Spinal cord (tissue), 10 donors: ENCODE results near the gene PTGIS. TPM values are rescaled to one million over a fixed set of nuclear protein-coding genes. Genes with fewer than 3 reads are reported as not detected.
"Not testable (repeated sequence)": the region's sequence is repeated elsewhere in the genome, so short reads cannot be mapped to it uniquely, and the experiment has no call there.

ENCODE experiments used
- DNase-seq, 6 donors: peaks; one replicate each; pipeline versions ENCODE4 v3.0.0 to v3.0.0-alpha.2; 2013 to 2015; ENCODE audit warnings: low spot score in 6 of 6, low read depth in 4 of 6
- H3K27ac ChIP-seq: one replicate; pipeline ENCODE4 v1.5.1; 2013; ENCODE audit warnings: low read depth, low read length, control low read depth
- H3K27me3 ChIP-seq: one replicate; pipeline ENCODE4 v1.6.1; 2013; ENCODE audit warnings: low read length; ENCODE audit not compliant: control insufficient read depth, insufficient read depth
- H3K36me3 ChIP-seq: one replicate; pipeline ENCODE4 v1.6.1; 2013; ENCODE audit warnings: low read length; ENCODE audit not compliant: control insufficient read depth, insufficient read depth
- H3K4me1 ChIP-seq: one replicate; pipeline ENCODE4 v1.6.1; 2013; ENCODE audit warnings: low read length; ENCODE audit not compliant: control insufficient read depth, insufficient read depth
- H3K4me3 ChIP-seq: one replicate; pipeline ENCODE4 v1.5.1; 2013; ENCODE audit warnings: low read depth, low read length, control low read depth
- H3K9me3 ChIP-seq: one replicate; pipeline ENCODE4 v1.6.1; 2013; ENCODE audit warnings: low read length; ENCODE audit not compliant: control insufficient read depth, insufficient read depth
- WGBS: methylation state at CpG from one replicate; pipeline ENCODE4 v1.1.5; 2013; ENCODE audit warnings: missing lambda C conversion rate; ENCODE audit not compliant: insufficient coverage; 5-methylcytosine and 5-hydroxymethylcytosine counted together
- polyA plus RNA-seq, 2 donors: library from polyadenylated mRNA; unstranded; fragments of 120-200 nt; gene quantifications; one replicate each; pipeline ENCODE4 v1.2.1, GENCODE V29; 2013; ENCODE audit not compliant: insufficient read length in 2 of 2
- total RNA-seq, 2 donors: library from RNA; depleted of rRNA in 1 of 2; stranded (reverse); fragments of 120-200 nt in 1 of 2; fragments of >200 nt in 1 of 2; gene quantifications; one replicate each; pipeline versions ENCODE4 v1.2.3 to v1.2.4, GENCODE V29; 2013 to 2014
- donor health status: healthy.

Gene PTGIS
- total and polyA plus RNA-seq, 4 donors = 13.8 to 27.5 (median 17.1) TPM

- peak overlapping the region; percentile 15 for H3K27ac ChIP-seq
- WGBS = 78% methylated on average over 8 of the region's 10 CpGs
- no peaks in the 10 kb centered on the region for H3K9me3 ChIP-seq
- no peak overlapping the region for H3K4me3 ChIP-seq
- H3K27me3 ChIP-seq = peaks cover 4% of the 10 kb centered on the region
- peaks cover 24% of the 10 kb centered on the region for H3K4me1 ChIP-seq
- DNase-seq = peak in 1 of 6 donors; percentile 61
- H3K36me3 ChIP-seq = no peaks in the 10 kb centered on the region
These were observed 1.6 kb upstream of the PTGIS start for GRCh38 chr20:49569411-49570115.

DNA sequence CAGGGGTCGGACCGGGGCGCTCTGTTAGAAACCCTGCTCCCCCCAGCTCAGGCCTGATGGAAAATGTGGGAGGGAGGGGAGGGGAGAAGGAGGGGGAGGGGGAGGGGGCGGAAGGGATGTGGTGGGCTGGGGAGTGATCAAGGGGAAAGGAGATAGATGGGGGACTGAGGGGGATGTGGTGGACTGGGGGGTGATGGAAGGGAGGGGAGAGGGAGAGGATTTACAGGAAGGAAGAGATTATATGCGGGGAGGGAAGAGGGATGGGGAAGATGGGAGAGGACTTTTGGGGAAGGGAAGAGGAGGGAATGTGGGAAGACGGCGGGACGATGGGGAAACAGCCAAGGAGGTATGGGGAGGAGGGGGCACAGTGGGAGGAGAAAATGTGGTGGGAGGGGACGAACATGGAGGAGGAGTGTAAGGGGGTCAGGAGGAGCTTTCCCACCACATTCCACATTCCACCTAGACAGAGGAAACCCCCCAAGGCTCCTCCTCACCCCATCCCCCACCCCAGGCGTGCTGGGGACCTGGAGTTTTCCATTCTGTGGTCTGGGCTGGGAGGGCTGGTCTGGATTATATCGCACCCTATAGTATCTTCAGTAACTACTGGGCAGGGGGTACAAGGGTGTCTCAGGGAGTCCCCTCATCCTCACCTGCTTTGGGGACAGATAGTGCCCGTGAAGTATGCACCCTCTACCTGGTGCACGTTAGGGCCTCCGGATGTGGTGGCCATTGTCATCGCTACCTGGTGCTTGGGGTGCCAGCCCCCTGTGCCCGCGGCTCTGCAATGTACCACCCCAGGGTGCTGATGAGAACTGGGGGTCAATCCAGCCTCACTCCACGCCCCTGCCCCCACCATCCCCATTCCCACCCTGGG is 578 bp upstream of the PTGIS start:
- H3K4me1 ChIP-seq = peaks cover 24% of the 10 kb centered on the region
- WGBS = 27% methylated on average over 9 of the region's 18 CpGs
- peak overlapping the region; percentile 12 for H3K4me3 ChIP-seq
- peaks cover 4% of the 10 kb centered on the region for H3K27me3 ChIP-seq
- DNase-seq = peak in 2 of 6 donors; percentile 61 to 77
- H3K9me3 ChIP-seq = no peaks in the 10 kb centered on the region
- no peaks in the 10 kb centered on the region for H3K36me3 ChIP-seq
- H3K27ac ChIP-seq = peak overlapping the region; percentile 40

DNA sequence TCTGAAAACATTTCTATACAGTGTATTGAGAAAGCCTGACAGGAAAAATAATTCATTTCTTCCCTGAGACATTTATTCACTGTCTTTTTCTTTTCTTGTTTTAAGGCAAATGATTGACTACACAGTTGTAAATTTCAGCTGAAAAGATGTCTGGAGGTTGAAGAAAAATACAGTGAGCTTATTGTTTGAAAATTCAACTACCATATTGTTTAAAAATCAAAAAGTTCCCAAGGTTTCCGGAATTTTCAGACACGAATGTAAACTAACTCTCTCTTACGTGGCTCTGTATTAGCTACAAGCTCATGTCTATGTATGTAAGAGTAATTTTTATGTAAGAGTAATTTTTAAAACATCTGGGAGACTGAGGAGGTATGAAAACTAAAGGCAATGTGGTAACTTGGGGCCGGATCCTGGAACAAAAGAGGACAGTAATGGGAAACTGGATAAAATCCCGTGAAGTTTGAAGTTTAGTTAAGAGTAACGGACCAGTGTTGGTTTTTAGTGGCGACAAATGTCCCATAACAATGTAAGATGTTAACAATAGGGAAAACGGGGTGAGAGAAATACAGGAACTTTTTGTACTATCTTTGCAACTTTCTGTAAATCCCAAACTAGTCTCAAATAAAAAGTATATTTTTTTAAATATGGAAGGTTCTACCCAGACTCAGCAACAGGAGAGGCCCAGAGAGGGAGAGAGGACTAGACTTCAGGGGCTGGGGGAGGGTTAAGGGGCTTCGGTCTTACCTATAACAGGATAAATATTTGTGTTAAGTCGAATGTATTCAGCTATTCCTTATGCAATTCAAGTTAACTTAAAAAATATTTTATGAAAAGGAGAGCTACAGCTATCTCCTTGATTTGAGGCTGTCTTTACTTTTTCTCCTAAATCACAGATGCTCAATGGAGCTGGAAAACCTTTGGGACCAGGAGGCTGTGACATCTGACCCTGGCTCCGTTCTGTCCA is 1.3 kb downstream of the PTGIS start:
- Histone ChIP-seq H3K27ac (peak overlapping the region; percentile 70), H3K4me3 (peak overlapping the region; percentile 59), H3K36me3 (no peaks in the 10 kb centered on the region), H3K9me3 (no peaks in the 10 kb centered on the region), H3K4me1 (peaks cover 28% of the 10 kb centered on the region), H3K27me3 (peaks cover 4% of the 10 kb centered on the region)
- WGBS = 29% methylated on average over 5 of the region's 11 CpGs
- DNase-seq = no peak

GRCh38 chr20:49564991-49565390 is 2.9 kb downstream of the PTGIS start:
- not testable (repeated sequence) for H3K4me3 ChIP-seq, H3K27me3 ChIP-seq, H3K36me3 ChIP-seq, DNase-seq, H3K9me3 ChIP-seq, H3K27ac ChIP-seq
- no CpG with 5 or more reads among the region's 12 CpGs for WGBS
- H3K4me1 ChIP-seq = peaks cover 31% of the 10 kb centered on the region

DNA sequence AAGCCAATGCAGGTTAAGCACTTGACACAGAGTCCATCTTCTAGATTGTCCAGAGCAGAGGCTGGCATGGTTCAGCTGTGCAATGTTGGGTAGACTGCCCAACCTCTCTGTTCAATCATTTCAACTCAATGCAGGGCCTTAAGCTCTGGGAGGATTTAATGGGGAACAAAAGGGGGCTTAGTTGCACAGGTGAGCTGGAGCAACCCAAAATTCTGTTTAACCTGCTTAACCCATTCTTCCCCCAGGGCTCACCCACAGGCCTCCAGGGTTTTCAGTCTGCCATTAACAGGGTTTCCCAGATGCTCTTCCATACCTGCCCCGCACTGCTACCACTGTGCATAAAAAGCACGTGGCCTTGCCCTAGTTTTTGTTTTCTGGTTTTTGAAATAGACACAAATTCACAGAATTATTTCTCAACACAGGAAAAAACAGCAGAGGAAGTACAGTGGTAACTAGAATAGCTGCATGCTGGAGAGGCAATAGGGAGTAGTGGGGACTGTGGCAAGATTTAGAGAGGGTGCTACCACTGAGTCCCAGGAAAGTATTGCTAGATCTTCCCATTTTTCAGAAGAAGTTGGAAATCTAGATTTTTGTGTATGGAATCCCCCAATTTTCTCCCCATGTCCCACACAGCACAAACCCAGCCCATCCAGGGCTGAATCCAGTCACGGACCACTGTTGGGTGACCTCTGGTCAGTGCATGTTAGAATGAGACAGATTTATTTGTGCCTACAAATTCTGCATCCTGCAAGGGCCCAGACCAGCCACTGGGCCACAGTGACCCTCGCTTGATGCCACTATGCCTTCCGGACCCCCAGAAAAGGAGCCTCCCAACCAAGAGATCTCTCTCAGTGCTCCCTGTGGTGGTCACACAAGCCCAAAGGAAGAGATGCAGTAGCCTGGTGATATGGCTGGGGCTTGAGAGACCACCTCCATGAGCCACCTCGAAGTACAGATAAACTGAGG is 4.6 kb downstream of the PTGIS start:
- DNase-seq = no peak
- Histone ChIP-seq H3K4me1 (peaks cover 24% of the 10 kb centered on the region), H3K27ac (no peak overlapping the region), H3K9me3 (no peaks in the 10 kb centered on the region), H3K4me3 (no peak overlapping the region), H3K27me3 (peaks cover 2% of the 10 kb centered on the region), H3K36me3 (peaks cover 6% of the 10 kb centered on the region)
- 100% methylated on average over 2 of the region's 6 CpGs for WGBS

DNA sequence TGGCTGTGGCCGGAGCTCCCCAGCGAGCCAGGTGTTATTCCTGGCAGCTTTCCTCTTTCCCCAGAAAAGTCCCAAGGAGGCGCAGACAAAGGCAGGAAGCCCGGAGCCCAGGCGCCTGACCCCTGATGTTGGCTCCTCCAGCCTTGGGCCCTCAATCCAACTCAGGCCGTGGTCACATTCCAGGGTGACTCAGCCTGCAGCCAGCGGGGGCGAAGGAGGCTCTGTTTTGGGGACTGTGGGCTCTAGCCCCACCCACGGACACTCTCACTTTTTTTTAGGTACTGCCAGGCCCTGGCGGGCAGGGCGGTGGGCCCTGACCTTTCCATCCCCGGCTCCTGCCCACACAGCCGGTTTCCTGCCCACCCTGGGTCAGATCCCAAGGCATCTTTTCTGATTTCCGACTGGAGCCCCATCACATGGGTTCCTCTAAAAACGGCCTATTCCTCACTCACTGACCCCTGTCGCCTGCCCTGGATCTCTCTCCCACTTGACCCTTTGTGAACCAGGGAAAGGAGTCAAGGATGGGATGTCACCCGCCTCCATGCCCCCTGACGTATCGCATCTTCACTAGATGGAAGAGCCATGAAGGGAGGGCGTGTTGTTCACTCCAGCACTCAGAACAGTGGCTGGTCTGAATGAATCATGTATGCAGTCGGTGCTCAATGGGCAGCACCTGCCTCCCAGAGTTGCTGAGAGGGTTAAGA is 5.5 kb downstream of the PTGIS start:
- no peaks in the 10 kb centered on the region for H3K9me3 ChIP-seq
- peaks cover 20% of the 10 kb centered on the region for H3K4me1 ChIP-seq
- H3K27me3 ChIP-seq = peaks cover 2% of the 10 kb centered on the region
- H3K36me3 ChIP-seq = peaks cover 6% of the 10 kb centered on the region
- peak in 1 of 6 donors; percentile 75 for DNase-seq
- 64% methylated on average over 20 of the region's 21 CpGs for WGBS
- H3K4me3 ChIP-seq = no peak overlapping the region
- H3K27ac ChIP-seq = peak overlapping the region; percentile 47

DNA sequence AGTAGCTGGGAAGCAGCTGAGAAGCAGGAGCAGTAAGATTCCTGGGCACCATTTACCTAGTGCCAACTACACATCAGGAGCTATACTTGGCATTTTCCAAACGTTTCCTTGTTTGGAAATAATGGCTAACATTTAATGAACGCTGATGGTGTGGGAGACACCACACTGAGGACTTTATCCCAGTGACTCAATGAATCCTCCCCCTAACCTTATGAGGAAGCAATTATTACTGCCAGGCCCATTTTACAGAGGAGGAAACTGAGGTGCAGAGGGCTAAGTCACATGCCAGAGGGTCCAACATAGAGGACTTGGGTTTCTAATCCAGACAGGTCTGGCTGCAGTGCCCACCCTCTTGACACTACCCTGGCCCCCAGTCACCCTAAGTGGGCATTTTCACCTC is 6.1 kb downstream of the PTGIS start:
- no peak for DNase-seq
- H3K36me3 ChIP-seq = peaks cover 6% of the 10 kb centered on the region
- no CpG with 5 or more reads among the region's 2 CpGs for WGBS
- H3K9me3 ChIP-seq = no peaks in the 10 kb centered on the region
- peak overlapping the region; percentile 47 for H3K27ac ChIP-seq
- H3K27me3 ChIP-seq = no peaks in the 10 kb centered on the region
- H3K4me1 ChIP-seq = peaks cover 14% of the 10 kb centered on the region
- no peak overlapping the region for H3K4me3 ChIP-seq

- Histone ChIP-seq H3K27ac (peak overlapping the region; percentile 47), H3K4me1 (peaks cover 14% of the 10 kb centered on the region), H3K27me3 (no peaks in the 10 kb centered on the region), H3K36me3 (peaks cover 6% of the 10 kb centered on the region), H3K4me3 (no peak overlapping the region), H3K9me3 (no peaks in the 10 kb centered on the region)
- DNase-seq = no peak
- 76% methylated on average over 4 of the region's 4 CpGs for WGBS
These were observed 6.7 kb downstream of the PTGIS start for GRCh38 chr20:49561256-49561655.
